ENCODE results near the gene TCP11L2.
"Not testable (repeated sequence)": the region's sequence is repeated elsewhere in the genome, so short reads cannot be mapped to it uniquely, and the experiment has no call there.

The TCP11L2 gene

DNA sequence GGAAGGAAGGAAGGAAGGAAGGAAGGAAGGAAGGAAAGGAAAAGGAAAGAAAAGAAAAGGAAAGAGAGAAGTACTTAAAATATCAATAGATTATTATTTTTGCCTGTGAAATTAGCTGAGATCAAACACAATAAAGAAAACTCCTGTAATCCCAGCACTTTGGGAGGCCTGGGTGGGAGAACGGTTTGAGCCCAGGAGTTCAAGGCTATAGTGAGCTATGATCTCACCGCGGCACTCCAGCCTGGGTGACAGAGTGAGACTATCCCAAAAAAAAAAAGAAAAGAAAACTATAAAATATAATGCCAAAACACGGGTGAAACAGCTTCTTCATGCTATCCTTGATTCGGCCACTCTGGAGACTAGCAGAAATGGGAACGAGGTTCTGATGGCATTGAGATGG, 28.5 kb upstream of the TCP11L2 start:
- H3K4me3 Mint-ChIP-seq: no peak overlapping the region
- H3K27me3 Mint-ChIP-seq: no peaks in the 10 kb centered on the region
- H3K9me3 Mint-ChIP-seq: no peaks in the 10 kb centered on the region
- H3K36me3 Mint-ChIP-seq (ENCODE audit: insufficient read depth): no peaks in the 10 kb centered on the region
- DNase-seq (ENCODE audit: low spot score in 2 of 2): no peak
- H3K4me1 Mint-ChIP-seq: no peaks in the 10 kb centered on the region
- ATAC-seq (replicated peaks; ENCODE audit: extremely low read depth, poor library complexity, severe bottlenecking): no peak
- H3K27ac Mint-ChIP-seq (ENCODE audit: low read depth): no peak overlapping the region

GRCh38 chr12:106274575-106275121, 27.9 kb upstream of the TCP11L2 start:
- Mint-ChIP-seq H3K27ac (ENCODE audit: low read depth) (no peak overlapping the region), H3K27me3 (no peaks in the 10 kb centered on the region), H3K9me3 (no peaks in the 10 kb centered on the region), H3K4me3 (no peak overlapping the region), H3K4me1 (no peaks in the 10 kb centered on the region), H3K36me3 (ENCODE audit: insufficient read depth) (no peaks in the 10 kb centered on the region)
- DNase-seq (ENCODE audit: low spot score in 2 of 2) (no peak), ATAC-seq (replicated peaks; ENCODE audit: extremely low read depth, poor library complexity, severe bottlenecking) (no peak)

DNA sequence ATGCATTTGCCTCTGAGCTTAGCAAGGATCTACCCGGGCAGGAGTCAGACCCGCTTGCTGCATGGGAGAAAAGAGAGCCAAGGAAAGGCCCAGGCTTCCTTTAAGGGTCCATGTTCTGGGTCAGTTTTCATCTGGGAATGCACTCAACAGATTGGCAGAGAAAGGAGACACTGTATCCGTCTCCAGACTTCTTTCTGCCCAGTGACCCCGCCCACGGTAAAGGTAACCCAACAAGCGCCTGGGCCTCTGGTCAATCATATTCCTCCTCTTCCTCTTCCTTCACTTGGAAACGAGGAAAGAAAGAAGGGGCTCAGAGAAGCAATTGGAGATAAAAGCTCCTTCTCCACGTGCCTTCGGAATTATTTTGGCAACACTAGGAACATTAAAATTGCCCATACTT, 27.1 kb upstream of the TCP11L2 start:
- Mint-ChIP-seq H3K27ac (ENCODE audit: low read depth) (no peak overlapping the region), H3K4me3 (no peak overlapping the region), H3K9me3 (no peaks in the 10 kb centered on the region), H3K27me3 (no peaks in the 10 kb centered on the region), H3K4me1 (no peaks in the 10 kb centered on the region), H3K36me3 (ENCODE audit: insufficient read depth) (no peaks in the 10 kb centered on the region)
- no peak for ATAC-seq (replicated peaks; ENCODE audit: extremely low read depth, poor library complexity, severe bottlenecking)
- DNase-seq (ENCODE audit: low spot score in 2 of 2): no peak

GRCh38 chr12:106276032-106276740, 26.3 kb upstream of the TCP11L2 start:
- ATAC-seq (replicated peaks; ENCODE audit: extremely low read depth, poor library complexity, severe bottlenecking): no peak
- Mint-ChIP-seq H3K27ac (ENCODE audit: low read depth) (no peak overlapping the region), H3K27me3 (no peaks in the 10 kb centered on the region), H3K36me3 (ENCODE audit: insufficient read depth) (no peaks in the 10 kb centered on the region), H3K4me1 (no peaks in the 10 kb centered on the region), H3K9me3 (no peaks in the 10 kb centered on the region), H3K4me3 (no peak overlapping the region)
- no peak for DNase-seq (ENCODE audit: low spot score in 2 of 2)

GRCh38 chr12:106280106-106280505, 22.4 kb upstream of the TCP11L2 start:
- peaks cover 12% of the 10 kb centered on the region for H3K9me3 Mint-ChIP-seq
- peaks cover 2% of the 10 kb centered on the region for H3K36me3 Mint-ChIP-seq (ENCODE audit: insufficient read depth)
- H3K4me1 Mint-ChIP-seq: no peaks in the 10 kb centered on the region
- peaks cover 28% of the 10 kb centered on the region for H3K27me3 Mint-ChIP-seq
- H3K27ac Mint-ChIP-seq (ENCODE audit: low read depth): no peak overlapping the region
- no peak for DNase-seq (ENCODE audit: low spot score in 2 of 2)
- no peak for ATAC-seq (replicated peaks; ENCODE audit: extremely low read depth, poor library complexity, severe bottlenecking)
- H3K4me3 Mint-ChIP-seq: no peak overlapping the region

GRCh38 chr12:106281056-106281782, 21.3 kb upstream of the TCP11L2 start:
- H3K27ac Mint-ChIP-seq (ENCODE audit: low read depth): no peak overlapping the region

GRCh38 chr12:106281804-106282203, 20.7 kb upstream of the TCP11L2 start:
- H3K4me3 Mint-ChIP-seq: no peak overlapping the region
- peaks cover 12% of the 10 kb centered on the region for H3K9me3 Mint-ChIP-seq
- DNase-seq (ENCODE audit: low spot score in 2 of 2): no peak
- ATAC-seq (replicated peaks; ENCODE audit: extremely low read depth, poor library complexity, severe bottlenecking): no peak
- no peak overlapping the region for H3K27ac Mint-ChIP-seq (ENCODE audit: low read depth)
- H3K36me3 Mint-ChIP-seq (ENCODE audit: insufficient read depth): peaks cover 3% of the 10 kb centered on the region
- H3K4me1 Mint-ChIP-seq: no peaks in the 10 kb centered on the region
- peaks cover 45% of the 10 kb centered on the region for H3K27me3 Mint-ChIP-seq

More at GRCh38 chr12:106281056-106281782, 21.3 kb upstream of the TCP11L2 start:
- Mint-ChIP-seq H3K36me3 (ENCODE audit: insufficient read depth) (peaks cover 3% of the 10 kb centered on the region), H3K9me3 (peaks cover 12% of the 10 kb centered on the region), H3K27me3 (peaks cover 40% of the 10 kb centered on the region), H3K4me3 (no peak overlapping the region), H3K4me1 (no peaks in the 10 kb centered on the region)
- no peak for ATAC-seq (replicated peaks; ENCODE audit: extremely low read depth, poor library complexity, severe bottlenecking)
- DNase-seq (ENCODE audit: low spot score in 2 of 2): no peak

DNA sequence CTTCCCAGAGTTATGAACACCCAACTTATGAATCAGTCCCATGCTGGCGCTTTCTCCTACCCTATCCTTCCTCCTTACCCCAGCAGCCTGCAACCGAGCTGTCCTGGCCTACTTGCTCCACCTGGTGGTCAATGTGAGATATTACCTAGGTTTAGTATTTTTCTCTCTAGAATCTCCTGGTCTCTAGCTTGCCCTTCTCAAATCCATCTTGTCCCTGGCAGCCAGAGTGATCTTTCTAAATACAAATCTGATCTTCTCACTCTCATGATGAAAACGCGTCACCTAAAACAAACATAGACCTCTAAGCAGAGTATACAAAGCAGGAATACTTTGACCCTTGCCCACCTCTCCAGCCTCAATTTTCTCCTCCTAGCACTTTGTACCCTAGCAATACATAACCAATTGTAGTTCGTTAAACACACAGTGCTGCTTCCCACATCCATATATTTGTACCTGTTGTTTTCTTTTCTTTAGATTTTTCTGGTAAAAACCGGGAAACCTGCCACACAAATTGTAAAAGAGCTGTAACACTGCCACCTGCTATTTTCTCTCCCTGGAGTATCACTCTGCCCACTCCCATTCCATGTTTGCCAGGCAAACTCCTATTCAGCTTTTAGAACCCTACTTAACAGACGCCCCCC, 20.0 kb upstream of the TCP11L2 start:
- ATAC-seq (replicated peaks; ENCODE audit: extremely low read depth, poor library complexity, severe bottlenecking) (no peak), DNase-seq (ENCODE audit: low spot score in 2 of 2) (peak; percentile 18 to 25)
- H3K4me3 Mint-ChIP-seq: no peak overlapping the region
- H3K36me3 Mint-ChIP-seq (ENCODE audit: insufficient read depth): peaks cover 3% of the 10 kb centered on the region
- peaks cover 53% of the 10 kb centered on the region for H3K27me3 Mint-ChIP-seq
- no peaks in the 10 kb centered on the region for H3K4me1 Mint-ChIP-seq
- H3K27ac Mint-ChIP-seq (ENCODE audit: low read depth): no peak overlapping the region
- peaks cover 12% of the 10 kb centered on the region for H3K9me3 Mint-ChIP-seq

GRCh38 chr12:106284358-106285105, 18.0 kb upstream of the TCP11L2 start:
- no peaks in the 10 kb centered on the region for H3K4me1 Mint-ChIP-seq
- no peak overlapping the region for H3K27ac Mint-ChIP-seq (ENCODE audit: low read depth)
- H3K36me3 Mint-ChIP-seq (ENCODE audit: insufficient read depth): peaks cover 3% of the 10 kb centered on the region
- H3K4me3 Mint-ChIP-seq: no peak overlapping the region
- peaks cover 54% of the 10 kb centered on the region for H3K27me3 Mint-ChIP-seq
- DNase-seq (ENCODE audit: low spot score in 2 of 2) (no peak), ATAC-seq (replicated peaks; ENCODE audit: extremely low read depth, poor library complexity, severe bottlenecking) (no peak)
- H3K9me3 Mint-ChIP-seq: peaks cover 12% of the 10 kb centered on the region

DNA sequence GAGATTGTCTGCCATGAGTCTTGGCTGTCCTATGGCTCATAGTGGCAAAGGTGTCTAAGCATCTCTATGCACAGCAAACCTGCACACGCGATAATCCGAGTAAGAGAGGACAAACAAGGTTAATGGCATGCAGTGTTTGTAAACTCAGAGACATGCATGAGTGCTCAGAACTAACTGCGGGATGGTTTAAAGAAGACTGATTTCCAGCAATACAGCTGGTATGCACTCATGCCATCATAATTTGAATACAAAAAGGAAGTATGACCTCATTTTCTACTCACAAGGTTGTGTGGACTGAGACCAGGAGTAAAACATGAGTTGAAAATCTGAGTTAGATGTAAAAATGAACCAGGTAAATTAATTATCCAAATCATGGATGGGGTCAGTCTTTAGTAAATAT, 16.6 kb upstream of the TCP11L2 start:
- Mint-ChIP-seq H3K4me1 (no peaks in the 10 kb centered on the region), H3K27ac (ENCODE audit: low read depth) (no peak overlapping the region), H3K9me3 (peaks cover 12% of the 10 kb centered on the region), H3K36me3 (ENCODE audit: insufficient read depth) (peaks cover 3% of the 10 kb centered on the region), H3K27me3 (peaks cover 54% of the 10 kb centered on the region), H3K4me3 (no peak overlapping the region)
- ATAC-seq (replicated peaks; ENCODE audit: extremely low read depth, poor library complexity, severe bottlenecking): no peak
- no peak for DNase-seq (ENCODE audit: low spot score in 2 of 2)

DNA sequence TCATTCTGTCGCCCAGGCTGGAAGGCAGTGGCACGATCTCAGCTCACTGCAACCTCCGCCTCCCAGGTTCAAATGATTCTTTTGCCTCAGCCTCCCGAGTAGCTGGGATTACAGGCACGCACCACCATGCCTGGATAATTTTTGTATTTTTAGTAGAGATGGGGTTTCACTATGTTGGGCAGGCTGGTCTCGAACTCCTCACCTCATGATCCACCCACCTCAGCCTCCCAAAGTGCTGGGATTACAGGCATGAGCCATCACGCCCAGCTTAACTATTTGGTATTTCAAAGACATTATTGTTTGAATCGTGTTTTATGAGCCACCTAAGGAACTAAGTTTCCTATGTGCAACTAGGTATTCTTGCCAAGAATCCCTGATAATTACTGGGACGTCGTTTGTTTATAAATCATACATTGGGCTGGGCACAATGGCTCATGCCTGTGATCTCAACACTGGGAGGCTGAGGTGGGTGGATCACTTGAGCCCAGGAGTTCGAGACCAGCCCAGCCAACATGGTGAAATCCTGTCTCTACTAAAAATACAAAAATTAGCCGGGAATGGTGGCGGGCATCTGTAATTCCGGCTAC, 15.9 kb upstream of the TCP11L2 start:
- Mint-ChIP-seq H3K9me3 (peaks cover 10% of the 10 kb centered on the region), H3K27me3 (peaks cover 54% of the 10 kb centered on the region)
- ATAC-seq (replicated peaks; ENCODE audit: extremely low read depth, poor library complexity, severe bottlenecking); H3K4me3 Mint-ChIP-seq; H3K36me3 Mint-ChIP-seq (ENCODE audit: insufficient read depth); H3K27ac Mint-ChIP-seq (ENCODE audit: low read depth); DNase-seq (ENCODE audit: low spot score in 2 of 2); H3K4me1 Mint-ChIP-seq: not testable (repeated sequence)

GRCh38 chr12:106287364-106287763, 15.2 kb upstream of the TCP11L2 start:
- Mint-ChIP-seq H3K27ac (ENCODE audit: low read depth) (no peak overlapping the region), H3K4me1 (no peaks in the 10 kb centered on the region), H3K27me3 (peaks cover 53% of the 10 kb centered on the region), H3K9me3 (peaks cover 4% of the 10 kb centered on the region), H3K36me3 (ENCODE audit: insufficient read depth) (peaks cover 3% of the 10 kb centered on the region), H3K4me3 (no peak overlapping the region)
- DNase-seq (ENCODE audit: low spot score in 2 of 2) (no peak), ATAC-seq (replicated peaks; ENCODE audit: extremely low read depth, poor library complexity, severe bottlenecking) (no peak)

Data from central memory CD8-positive, alpha-beta T cell (primary cell).